GM19397 (cell line): ENCODE results near the gene ENTREP3.

ENCODE experiments used
- ATAC-seq: cut with Tn5 transposase; IDR thresholded peaks from one replicate; pipeline ENCODE4 v1.9.1; 2021; ENCODE audit warnings: mild to moderate bottlenecking, moderate library complexity; ENCODE audit not compliant: unreplicated experiment

Gene ENTREP3

DNA sequence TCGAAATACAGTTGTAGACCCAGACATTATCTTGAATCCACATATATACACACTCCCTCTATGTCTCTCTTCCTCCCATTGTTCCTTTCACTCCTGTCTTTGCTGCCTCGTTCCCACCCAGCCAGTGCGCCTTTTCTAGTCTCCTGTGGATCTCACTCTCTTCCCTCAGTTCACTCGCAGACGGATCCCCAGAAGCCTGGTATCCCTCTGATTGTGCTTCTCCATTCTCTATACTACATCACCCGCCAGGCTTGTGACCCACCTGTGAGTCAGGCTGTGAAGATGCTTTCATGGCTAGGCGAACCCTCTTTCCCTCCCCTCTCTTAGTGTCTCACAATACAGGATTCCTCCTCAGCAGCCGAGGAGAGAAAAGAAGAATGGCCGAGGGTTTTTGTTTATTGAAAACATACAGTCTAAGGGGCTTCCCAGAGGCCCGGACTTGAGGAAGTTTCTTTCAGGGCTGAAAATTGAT lies 23.4 kb upstream of the ENTREP3 start:
- no peak for ATAC-seq

DNA sequence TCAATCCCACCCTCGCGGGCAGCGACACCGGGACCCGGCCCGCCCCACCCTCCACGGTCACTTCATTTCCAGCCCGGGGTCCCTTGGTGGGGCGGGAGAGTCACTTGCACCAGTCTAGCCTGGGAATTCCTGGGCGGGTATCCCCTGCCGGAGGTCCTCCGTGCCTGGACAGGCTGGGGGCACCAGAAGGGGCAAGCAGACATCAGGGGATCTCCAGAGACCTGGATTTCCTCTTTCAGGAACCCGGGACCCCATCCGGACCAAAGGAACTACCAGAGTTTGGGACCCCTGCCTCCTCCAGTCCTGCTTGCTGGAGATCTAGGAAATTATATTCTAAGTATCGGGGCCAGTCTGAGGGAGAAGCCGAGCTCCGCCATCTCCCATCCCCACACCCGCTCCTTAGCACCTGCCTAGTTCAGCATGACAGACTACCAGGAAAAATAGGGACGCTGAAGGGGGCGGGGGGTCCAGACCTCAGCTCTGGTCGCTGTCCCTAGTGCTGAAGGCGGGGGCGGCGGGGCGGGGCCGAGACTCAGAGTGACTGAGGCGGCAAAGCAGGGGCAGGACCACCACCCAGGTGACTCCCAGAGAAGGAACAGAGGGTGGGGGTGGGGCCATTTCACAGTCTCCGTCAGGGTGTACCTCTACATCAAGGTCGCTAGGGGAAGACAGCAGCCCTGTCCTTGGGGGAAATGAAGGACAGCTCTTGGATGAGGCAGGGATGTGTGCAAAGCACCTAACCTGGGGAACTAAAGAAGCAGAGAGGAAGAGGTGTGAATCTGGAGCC lies 22.8 kb upstream of the ENTREP3 start:
- ATAC-seq: no peak

DNA sequence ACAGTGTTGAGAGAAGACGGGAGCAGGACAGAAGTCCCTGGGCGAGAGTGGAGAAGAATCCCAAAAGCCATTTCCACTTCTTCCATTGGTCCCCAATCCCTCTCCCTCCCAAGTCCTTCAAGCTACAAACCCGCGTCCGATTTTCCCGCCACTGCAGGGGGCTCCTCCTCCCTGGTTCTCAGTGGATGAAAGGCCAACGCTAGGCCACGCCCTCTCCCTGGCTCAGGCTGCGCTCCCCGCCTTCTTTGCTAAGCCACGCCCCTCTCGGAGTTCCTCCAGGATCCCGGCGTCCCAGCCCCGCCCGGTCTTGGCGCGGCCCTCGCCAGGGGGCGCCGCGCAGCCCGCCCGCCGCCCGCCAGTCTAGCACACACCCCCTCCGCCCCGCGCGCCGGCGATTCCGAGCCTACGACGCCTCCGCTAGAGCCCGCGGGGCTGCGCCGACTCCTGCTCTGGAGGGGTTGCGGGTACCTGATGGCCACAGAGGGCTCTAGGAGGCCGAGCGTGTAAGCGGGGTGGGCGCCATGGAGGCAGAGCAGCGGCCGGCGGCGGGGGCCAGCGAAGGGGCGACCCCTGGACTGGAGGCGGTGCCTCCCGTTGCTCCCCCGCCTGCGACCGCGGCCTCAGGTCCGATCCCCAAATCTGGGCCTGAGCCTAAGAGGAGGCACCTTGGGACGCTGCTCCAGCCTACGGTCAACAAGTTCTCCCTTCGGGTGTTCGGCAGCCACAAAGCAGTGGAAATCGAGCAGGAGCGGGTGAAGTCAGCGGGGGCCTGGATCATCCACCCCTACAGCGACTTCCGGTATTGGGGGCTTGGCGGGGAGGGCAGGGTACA lies 22.0 kb upstream of the ENTREP3 start, which contains the start of gene HCN3:
TSS of gene HCN3 (plus strand) at position 394 of the 832 bp plus-strand sequence. CDS start at position 522, 128 bp downstream.
- ATAC-seq: peak; percentile 59

DNA sequence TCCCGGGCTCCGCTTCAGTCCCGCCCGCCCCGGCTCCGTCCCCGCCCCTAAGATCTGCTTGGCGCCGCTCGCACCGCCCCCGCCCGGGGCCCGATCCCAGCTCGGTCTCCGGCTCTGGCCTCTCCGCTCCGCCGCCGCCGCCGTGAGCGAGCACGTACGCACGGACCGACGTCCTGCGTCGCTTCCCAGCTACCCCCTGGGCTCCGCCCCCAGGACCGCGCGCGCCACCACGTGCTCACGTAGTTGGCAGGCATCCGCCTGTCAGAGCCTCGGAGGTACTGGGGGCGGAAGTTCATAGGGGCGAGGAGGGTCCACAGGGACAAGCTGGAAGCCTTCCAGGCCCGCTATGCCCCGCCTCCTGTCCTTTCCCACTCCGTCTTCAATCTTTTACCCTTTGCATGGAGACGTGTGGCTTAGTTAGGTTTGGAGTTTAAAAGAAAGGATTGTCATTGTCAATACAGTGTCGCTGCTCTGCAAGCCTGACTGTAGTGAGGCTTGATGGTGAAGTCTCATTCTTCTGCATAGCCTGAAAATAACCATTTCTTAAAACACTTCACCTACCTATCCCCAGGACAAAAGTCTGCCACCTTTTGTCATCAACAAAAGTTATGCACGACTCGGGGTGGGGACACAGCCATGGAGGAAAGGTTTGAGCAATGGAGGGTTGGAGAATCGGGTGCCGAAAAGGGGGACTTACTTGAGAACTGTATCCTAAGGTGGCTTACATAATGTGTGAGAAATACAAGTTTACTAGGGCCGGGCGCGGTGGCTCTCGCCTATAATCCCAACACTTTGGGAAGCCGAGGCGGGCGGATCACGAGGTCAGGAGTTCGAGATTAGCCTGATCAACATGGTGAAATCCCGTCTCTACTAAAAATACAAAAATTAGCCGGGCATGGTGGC lies 18.3 kb upstream of the ENTREP3 start, which contains the start of gene CLK2:
TSS of gene CLK2 (minus strand) at position 162 of the 903 bp plus-strand sequence. CDS start 2,527 bp downstream, outside the sequence.
- ATAC-seq: peak; percentile 82

DNA sequence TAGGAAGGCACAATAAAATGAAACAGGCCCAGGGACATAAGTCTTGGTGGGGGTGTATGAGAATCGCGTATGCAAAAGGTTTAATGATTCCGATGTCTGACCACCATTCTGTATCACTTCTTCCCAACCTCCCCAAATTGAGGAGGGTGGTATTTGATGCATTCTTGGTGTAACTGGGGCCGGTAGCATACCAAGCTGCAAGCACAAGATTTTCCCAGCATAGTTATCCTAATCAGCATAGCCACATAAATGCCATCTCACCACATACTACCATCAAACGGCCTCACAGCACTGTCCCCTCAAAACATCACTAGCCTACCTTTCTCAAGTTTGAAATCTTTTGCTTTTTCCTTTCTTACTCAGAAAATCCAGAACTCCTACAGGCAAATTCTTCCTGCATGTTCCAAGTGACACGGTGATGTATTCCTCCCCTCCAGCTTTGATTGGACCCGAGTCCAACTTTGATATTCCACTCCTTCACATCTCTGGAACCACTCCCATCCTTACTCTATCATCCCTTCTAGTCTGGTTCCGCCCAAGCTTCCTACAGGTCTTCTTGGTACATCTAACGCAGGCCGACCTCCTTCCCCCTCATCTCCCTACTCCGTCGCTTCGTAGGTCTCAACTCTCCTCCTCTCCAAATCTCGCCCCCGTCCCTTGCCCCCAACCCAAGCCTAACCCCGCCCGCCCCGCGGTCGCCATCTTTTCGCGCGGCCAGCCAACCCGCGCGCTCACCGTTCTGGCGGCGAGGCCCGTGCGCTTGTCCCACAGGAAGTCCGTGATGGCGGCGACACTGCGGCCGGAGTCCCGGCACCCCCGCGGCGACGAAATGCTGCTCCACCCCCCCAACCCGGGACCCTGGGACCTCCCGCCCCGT lies 17.4 kb upstream of the ENTREP3 start:
- peak; percentile 33 for ATAC-seq

DNA sequence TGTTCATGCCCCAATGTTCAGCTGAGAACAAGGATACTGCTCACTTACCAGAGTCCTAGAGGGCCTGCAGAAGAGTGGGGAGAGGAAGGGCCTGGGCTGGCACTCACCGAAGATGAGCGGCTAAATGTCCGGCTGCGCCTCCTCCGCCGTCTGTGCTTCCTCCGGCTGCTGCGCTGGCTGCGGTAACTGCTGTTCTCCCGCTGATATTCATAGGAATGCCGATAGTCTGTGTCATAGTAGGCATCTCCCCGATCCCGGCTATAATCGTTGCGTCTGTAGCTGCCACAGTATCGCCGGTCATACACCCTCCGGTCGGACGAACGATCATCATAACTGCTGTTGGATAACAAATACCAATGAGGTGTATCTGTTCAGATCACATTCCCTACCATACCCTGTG lies 14.1 kb upstream of the ENTREP3 start:
- ATAC-seq: no peak

DNA sequence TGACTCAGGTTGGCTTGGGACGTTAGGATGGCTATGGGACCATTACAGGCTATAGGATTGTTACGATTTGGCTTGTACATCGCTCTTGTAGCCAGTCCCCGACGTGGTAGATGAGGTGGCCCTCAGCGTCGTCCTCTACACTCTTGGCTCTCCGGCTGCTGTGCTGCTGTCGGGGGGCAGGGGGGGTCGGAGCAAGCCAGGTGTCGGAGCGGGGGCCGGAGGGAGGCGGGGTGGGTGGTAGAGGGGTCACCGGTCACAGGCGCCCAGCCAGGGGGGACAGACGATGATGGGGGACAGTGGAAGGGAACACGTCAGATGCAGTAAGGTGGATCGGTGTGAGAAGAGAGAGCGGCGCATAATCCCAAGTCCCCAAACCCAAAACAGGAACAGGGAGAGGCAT lies 13.3 kb upstream of the ENTREP3 start:
- no peak for ATAC-seq

DNA sequence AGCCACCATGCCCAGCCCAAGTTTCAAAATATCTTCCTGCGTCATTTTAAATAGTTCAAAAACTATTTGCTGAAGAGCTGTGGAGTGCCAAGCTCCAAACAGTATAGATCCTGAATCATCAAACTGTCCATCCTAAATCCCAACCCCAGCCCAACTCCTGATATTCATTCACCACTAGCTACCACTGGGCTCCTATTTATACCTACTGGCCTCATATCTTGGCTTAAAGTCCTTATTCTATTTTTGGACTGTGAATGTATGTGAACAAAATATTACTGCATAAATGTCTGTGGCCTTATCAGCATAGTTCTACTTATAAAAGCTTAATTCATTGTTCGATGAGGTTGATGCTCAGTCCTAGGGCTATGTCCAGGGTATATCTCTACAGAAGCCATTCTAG lies 12.1 kb upstream of the ENTREP3 start:
- no peak for ATAC-seq

DNA sequence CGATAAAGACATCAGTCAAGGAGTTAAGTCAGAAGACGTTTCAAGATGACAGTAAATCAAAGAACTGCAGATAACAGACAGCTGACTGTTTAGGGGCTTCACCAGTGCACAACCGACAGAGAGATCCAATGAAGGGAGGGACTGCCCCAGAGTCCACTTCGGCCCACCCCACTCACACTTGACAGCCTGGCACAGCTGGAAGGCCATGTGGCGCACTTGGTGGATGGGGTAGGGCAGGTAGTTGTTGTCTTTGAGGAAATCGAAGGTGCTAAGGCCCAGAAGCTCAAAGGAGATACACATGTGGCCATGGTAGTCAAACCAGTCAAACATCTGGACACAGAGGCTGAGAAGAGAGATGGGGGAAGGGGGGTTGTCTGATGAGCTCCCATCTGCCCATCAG lies 11.3 kb upstream of the ENTREP3 start:
- ATAC-seq: no peak

DNA sequence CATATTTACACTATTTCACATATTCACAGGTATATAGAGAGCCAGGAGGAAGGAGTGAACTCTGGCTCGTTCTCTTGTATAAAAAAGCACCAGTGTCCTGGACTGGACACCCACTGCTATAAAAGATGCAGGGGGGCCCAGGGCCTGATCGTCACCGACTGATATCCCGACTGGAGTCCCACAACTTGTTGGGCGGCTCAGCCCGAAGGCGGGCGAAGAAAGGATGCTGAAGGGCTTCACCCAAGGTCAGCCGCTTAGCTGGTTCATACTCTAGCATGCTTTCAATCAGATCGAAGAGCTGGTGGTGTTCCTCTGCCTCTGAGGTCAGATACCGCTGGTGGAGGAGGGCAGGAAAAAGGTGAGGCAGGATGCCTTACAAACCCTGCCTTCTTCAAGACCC lies 7.8 kb upstream of the ENTREP3 start:
- ATAC-seq: no peak

DNA sequence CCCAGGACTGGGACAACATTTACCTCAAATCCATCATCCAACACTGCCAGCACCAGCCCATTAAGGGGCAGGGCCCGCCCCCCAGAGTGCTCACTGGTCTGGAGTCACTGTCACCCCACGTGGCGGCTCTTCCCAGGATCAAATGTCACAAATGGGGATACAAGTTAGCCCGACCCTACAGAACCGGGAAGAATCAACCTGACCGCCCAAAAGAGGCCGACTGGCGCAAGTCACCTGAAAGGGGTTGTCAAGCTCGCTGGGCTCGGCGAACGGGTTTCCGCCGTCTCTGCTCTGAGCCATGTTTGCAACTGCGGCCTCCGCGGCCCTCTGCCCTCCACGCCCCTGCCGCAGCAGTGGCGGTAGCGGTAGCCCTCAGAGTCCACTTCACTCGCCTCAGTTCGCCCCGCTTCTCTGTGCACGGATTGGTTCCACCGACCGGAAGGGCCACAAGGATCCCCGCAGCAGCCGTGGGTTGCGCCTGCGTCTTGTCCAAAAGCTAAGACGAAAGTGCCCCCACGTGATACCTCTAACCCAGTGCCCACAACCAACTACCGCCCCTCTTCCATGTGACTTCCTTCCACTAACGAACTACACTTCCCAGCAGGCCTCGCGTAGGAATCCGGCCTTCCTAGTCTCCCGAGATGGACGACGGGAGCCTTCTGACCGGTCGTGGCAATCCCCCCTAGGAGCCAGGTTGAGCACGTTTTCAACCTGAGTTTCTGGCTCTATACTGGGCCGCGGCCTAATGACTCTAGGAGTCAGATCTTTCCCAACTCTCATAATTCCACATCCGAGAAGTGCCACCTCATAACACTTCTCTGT lies 6.8 kb upstream of the ENTREP3 start, which contains the start of gene SCAMP3:
TSS of gene SCAMP3 (minus strand) at position 509 of the 822 bp plus-strand sequence. CDS start at position 300, 209 bp downstream.
- peak; percentile 91 for ATAC-seq

DNA sequence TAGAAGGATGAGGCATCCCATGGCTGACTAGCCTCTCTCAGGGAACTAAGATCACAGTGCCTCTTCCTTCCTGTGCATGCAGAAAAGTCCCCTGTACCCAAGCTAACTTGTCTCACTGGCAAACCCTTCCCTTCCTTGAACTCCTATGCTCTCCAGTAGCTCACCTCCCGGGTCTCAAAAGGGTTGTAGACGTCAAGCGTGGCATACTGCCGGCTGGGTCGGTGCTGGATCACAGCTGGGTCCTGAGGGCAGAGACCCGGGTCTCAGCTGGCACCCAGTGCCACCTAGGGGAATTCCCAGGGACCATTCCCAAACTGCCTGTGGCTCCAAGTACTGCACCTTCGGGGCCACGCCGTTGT lies 6.2 kb upstream of the ENTREP3 start:
- ATAC-seq: no peak

DNA sequence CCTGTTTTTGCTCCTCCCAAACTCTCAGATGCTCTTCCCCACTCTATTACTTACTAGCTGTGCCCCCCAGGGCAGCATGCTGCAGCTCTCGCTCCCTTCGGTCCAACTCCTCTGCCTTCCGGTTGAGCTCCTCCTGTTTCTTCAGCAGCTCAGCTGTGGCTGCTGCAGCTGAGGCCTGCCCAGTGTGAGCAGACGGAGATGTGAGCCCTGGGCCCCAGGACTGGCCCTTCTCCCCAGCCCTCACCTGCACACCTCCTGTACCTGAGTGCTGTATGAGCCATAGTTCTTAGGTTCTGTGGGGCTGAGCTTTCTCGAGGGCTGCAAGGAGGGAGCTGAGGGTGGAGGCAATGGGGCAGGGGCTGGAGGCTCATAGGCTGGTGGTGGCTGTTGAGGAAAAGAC lies 5.0 kb upstream of the ENTREP3 start:
- ATAC-seq: no peak

DNA sequence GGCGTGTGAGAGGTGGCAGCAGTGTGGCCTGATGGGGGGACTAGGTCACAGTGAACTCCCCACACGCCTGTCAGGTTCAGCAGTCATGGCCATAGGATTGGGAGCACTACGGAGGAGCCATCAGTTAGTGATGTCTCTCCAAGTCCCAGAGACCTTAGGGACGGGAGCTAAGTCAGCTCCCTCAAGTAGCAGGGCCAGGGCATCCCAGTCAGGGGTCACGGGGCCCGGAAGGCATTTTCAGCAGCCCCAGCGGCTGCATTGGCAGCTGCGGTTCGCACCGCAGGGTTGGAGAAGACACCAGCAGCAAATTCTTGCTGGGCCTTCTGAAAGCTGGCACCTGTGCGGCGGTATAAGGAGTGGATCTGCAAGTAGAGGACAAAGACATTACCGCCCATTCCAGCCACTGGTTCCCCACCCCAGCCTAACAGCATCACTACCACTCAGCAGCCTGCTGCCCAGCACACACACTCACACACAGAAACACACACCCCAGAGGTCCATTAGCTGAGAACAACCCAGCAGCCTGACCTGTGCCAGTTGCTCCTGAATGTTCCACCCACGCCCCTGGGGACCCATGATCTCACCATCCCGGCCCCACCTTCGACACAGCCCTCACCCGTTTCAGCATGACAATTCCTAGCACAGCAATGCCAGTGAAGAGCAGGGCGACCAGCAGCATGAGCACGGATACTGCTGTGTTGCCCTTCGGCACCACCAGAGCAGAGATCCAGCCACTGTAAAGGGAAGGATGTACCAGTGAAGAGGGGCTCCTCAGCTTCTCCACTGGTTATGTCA lies 972 bp upstream of the ENTREP3 start:
- ATAC-seq: no peak

DNA sequence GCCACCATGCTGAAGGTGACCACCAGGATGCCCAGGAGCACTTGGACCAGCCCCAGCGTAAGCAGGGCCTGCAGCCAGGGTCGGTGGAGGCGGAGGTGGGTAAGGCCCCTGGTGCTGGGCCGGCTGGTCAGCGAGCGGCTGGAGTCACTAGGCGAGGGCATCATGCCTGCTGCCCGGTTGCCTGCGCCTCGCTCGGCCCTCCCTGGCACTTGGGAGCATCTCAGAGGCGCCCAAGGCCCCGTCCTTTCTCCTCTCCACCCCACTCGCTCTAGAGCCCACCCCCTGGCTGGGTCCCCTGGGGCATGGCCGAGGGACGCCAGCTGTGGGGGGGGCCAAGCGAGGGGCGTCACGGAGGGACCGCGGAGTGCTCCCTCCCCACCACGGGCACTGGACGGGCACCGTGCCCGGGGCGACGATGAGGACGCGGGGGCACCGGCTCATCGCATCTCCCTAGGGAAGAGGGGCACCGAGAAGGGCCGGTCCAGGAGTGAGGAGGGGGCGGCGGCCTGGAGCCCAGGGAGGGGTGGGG lies 505 bp downstream of the ENTREP3 start:
- ATAC-seq: no peak

DNA sequence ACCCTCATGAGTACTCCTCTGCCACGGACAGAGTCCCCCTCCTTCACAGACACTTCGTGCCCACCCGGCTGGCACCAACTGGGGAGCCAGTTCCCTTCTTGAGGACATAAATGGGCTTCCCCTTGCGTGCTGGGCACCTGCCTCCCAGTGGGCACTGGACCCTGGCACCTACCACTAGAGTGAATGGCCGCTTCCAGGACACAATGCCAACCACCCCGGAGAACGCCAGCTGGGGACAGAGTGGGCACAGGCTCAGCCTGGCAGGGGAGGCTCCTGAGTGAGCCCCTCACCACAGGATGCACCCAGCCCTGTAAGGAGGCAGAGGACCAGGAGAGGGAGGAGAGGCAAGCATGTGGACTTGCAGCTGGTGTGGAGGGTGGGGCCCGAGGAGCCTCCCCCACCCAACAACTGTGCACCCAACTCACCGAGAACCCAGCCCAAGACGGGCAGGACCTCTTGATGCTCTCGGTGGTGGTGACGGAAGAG lies 1.0 kb downstream of the ENTREP3 start:
- no peak for ATAC-seq

DNA sequence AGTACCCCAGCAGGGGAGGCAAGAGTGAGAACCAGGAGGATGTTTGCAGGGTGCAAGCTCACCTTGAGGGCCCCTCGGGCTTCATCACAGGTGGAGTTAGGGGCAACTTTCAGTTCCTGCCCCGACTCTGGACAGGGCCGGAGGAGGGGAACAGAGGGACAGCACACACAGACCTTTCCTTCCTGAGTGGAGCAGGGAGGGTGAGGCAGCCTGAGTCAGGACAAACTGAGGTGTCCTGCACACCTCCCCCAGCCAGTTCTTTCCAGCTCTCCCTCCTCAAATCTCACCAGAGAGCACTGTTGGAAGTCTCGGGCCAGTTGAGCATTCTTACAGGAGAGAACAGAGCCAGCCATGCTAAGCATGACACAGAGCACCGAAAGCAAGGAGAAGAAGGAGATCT lies 1.5 kb downstream of the ENTREP3 start:
- ATAC-seq: no peak

DNA sequence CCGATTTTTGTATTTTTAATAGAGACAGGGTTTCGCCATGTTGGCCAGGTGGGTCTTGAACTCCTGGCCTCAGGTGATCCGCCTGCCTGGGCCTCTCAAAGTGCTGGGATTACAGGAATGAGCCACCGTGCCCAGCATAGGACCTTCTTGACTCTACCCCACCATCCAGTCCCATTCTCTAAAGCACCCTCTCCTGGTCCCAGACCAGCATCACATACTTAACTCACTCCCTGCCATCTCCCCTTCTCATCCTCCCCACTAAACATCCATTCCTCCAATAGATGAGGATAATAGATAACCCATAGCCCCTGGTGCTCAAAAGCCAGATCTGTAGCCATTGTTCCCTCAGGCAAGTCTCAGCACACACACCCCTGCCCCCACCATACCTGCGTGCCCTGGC lies 2.1 kb downstream of the ENTREP3 start:
- ATAC-seq: no peak
